HL-60 (cell line): Measurements from ENCODE around the gene TMEM72.

Experiments
- CTCF ChIP-seq: IDR thresholded peaks from one replicate; pipeline ENCODE4 v1.5.1; 2011; ENCODE audit warnings: low read length, control low read depth, inconsistent platforms; ENCODE audit not compliant: insufficient read depth
- GABPA ChIP-seq: IDR thresholded peaks from 2 replicates; pipeline ENCODE4 v1.6.1; 2012; ENCODE audit warnings: low read depth
- POLR2AphosphoS5 ChIP-seq: IDR thresholded peaks from 2 replicates; pipeline ENCODE4 v1.6.1; 2012; ENCODE audit warnings: low read depth
- REST ChIP-seq: IDR thresholded peaks from 2 replicates; pipeline ENCODE4 v1.6.1; 2012; ENCODE audit warnings: low read depth; ENCODE audit not compliant: insufficient replicate concordance

GRCh38 chr10:44862924-44863323 lies 48.2 kb upstream of the TMEM72 start:
- no peak for TF ChIP-seq CTCF
- no peak for TF ChIP-seq POLR2AphosphoS5
- no peak for TF ChIP-seq REST
- TF ChIP-seq GABPA: no peak
